Umbilical cord (tissue), 2 donors: ENCODE data around the gene RPS6KA3. TPM values are rescaled to one million over a fixed set of nuclear protein-coding genes. Genes with fewer than 3 reads are reported as not detected.
A peak's percentile ranks its signal among the peaks of the same experiment; 100 is the strongest.
"Not testable (repeated sequence)": the region's sequence is repeated elsewhere in the genome, so short reads cannot be mapped to it uniquely, and the experiment has no call there.

Source experiments
- DNase-seq: peaks from one replicate; pipeline ENCODE4 v3.0.0-alpha.2; 2015; ENCODE audit warnings: low spot score
- total RNA-seq: library from RNA; depleted of rRNA; stranded (reverse); fragments of >200 nt; gene quantifications from one replicate; pipeline ENCODE4 v1.2.3, GENCODE V29; 2014; ENCODE audit warnings: low replicate concordance; ENCODE audit not compliant: insufficient read depth

The RPS6KA3 gene
- total RNA-seq, 1 donor from 2014 or later = 56.3 TPM

DNA sequence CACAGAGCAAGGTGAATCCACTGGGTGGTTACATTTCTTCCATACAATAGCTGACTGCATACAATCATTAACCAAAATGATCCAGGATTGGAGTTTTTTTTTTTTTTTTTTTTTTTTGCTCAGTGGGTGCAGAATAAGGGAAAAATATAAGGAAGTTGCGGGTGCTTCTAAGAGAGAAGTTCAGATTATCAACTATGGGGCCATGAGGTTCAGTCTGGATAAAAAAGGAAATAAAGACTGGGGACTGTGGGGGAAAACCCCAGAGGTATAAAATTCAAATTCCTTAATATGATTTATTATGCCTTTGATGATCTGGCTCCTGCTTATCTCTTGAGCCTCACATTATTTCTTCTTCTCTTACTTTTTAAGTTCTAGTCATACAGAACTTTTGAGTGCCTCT is 119.1 kb downstream of the RPS6KA3 start:
- DNase-seq = no peak

DNA sequence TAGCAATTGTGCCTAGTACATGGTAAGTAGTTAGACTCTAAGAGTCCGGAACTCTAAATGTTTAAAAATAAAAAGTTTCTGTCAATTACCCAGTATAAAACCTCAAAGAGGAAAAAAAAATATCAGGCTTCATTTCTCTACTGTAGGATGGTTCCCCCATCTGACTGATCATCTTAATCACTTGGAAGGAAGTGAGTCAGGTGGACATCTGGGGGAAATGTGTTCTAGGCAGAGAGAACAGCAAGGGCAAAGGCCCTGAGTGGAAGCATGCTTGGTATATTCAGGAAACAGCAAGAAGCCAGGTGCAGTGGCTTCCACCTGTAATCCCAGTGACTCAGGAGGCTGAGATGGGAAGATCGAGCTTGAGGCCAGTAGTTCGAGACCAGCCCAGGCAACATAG is 122.2 kb downstream of the RPS6KA3 start:
- no peak for DNase-seq

DNA sequence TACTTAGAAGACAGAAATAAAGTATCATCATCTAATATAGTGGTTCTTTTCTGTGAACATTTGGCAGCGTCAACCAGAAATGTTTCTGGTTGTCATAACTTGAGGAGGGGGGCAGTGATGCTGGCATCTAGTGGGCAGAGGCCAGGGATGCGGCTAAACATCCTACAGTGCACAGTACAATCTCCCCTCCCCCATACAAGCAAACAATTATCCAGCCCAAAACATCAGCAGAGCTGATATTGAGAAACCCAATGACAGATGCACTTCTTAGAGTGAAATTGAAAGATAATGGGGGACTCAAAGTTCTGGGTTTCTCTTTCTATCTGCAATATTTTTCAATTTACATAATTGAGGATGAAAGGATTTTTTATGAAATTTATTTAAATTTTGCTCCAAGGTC is 123.1 kb downstream of the RPS6KA3 start:
- DNase-seq = no peak

DNA sequence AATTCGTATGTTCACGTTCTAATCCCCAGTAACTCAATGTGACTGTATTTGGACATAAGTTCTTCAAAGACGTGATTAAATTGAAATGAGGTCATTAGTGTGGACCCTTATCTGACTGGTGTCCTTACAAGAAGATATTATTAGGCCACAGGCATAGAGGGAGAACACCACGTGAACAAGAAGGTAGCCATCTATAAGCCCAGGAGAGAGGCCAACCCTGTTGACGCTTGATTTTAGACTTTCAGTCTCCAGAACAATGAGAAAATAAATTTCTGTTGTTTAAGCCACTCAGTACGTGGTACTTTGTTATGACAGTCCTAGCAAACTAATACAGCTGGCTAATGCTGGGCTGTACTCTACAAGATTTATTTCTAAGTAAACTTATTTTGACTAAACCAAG is 123.6 kb downstream of the RPS6KA3 start:
- DNase-seq = no peak

DNA sequence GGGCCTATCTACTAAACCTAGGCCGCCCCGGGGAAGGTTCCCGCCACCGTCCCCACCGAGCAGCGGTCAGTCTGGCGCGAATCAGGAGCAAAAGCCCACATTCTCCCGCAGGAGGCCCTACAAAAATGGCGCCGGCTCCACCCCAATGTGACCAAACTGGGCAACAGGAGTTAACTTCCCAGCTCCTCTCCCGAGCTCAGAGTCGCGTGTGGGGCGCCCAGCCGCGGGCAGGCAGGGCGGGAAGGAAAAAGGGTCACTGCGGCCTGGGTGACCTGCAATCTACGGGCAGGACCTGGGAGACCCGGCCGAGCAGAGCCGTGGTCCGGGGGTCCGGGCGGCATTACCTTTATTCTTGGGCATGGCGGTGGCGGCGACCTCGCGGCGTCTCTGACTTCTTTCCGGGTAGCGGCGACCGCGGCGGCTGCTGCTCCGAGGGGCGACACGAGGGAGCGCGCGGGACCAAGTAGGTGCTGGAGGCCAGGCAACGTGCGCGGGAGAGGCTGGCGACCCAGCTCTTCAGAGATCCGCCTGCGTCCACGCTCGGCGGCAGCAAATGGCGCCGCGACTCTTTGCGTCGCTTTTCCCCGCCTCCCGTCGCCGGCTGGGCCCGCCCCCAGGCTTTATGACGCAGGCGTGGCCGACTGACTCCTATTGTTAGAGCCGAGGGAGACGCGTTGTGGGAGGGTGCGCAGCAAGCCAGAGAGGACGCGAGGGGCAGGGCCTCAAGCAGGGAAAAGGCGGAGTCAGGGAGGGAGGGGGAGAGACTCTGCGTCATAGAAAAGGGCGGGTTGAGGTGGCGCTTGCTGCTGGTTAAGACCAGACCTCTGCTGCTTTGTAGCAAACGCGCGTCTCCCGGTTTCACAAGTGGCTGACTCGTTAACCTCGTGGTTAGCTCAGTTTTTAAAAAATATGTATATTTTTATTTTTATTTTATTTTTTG is 125.2 kb downstream of the RPS6KA3 start, which contains the start of gene EIF1AX:
TSS of gene EIF1AX (minus strand) at position 558 of the 940 bp plus-strand sequence. CDS start at position 360, 198 bp downstream.
- DNase-seq = peak; percentile 98

DNA sequence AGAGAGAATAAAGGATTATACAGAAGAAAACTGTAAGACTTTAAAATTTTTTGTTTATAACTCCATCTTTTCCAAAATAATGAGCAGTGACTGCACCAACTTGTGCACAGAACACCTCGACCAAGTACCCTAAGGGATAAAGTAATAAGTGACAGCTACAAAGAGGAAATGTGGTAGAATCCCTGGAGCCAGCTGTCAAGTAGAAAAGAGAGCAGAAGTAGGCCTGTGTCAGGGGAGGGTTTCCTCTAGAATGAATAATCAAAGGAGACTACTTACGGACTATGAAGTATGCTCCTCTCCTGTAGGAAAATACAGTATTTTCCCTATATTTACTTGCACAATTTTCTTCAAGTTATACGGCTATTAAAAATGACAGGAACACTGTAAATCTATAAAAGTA is 126.3 kb downstream of the RPS6KA3 start:
- no peak for DNase-seq

DNA sequence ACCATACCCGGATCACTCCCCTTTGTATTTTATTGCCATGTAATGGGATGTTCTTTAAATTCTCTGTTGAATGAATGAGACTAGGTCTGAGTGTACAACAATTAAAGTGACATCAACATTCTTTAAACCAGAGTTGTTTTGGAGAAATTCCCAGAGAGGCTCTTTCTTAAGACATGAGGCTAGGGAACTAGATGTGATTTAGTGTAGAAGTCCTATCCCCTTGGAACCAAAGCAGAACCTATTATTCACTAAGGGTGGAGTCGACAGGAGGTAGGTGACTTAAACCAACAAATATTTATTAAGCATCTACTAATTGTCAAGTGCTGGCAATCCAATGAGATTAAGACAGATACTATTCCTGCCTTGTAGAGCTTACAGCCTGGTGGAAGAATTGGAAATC is 126.7 kb downstream of the RPS6KA3 start:
- DNase-seq = peak; percentile 21

DNA sequence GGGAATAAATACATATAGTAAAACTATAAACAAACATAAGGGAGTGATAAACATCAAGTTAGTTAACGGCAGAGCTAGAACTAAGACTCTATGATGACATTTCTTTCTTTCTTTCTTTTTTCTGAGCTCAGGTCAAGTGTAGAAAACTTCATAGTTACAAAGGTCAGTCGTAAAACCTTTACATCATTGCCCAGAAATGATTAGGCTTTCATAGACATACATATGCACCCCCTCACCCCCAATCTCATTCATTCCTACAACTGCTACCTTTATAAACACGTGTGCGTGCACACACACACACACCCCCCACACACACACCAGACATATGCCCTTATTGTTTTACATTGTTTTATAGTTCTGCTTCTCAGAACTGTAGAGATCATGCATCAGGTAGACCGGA is 130.8 kb downstream of the RPS6KA3 start:
- no peak for DNase-seq

DNA sequence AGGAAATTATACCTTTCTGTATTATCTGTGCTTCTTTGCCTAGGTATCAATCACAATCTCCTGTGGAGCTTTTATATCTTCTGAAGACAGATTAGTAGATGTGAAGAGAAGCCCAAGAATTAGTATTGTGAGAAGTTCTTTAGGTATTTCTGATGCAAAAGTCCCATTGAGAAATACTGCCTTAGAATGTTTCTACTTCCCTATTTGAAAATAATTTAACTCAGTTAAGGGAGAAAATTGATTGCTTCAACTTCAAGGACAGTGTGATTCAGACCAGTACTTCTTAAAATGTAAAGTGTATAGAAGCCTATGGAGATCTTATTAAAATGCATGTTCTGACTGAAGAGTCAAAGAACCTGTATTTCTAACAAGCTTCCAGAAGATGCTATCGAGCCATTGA is 134.0 kb downstream of the RPS6KA3 start:
- DNase-seq = no peak

DNA sequence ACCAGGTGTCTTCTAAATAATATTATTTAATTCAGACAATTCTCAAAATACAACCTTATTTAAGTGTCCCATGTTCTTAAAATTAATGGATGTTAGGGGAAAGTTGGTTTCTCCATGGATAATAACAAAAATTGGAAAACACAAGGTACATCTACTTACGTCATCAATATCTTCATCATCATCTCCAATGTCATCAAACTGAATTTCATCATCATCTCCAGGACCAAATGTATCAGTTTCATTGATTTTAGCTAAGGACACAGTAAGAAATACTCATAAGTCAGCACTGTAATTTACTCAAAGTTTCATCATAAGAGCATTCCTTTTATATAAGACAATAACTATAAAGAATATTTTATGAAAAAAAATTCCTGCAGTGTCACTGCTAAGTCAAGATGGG is 136.4 kb downstream of the RPS6KA3 start:
- no peak for DNase-seq

DNA sequence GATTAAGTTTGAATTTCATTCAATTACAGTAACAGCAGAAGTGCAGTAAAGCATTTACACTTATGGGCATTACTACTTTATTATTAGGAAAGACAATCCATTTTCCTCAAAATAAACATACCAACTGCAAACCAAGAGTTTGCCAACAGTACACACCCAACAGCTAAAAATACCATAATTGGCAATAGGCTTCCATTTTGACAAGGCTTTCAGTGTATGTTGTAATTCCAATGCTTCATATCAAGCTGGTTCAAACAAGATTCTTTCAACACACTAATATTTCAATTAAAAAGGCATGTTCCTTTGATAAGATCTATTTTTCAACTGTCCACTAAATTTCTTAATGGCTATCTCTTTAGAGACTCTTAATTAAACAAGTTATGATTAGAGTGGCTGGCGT is 137.2 kb downstream of the RPS6KA3 start:
- no peak for DNase-seq

DNA sequence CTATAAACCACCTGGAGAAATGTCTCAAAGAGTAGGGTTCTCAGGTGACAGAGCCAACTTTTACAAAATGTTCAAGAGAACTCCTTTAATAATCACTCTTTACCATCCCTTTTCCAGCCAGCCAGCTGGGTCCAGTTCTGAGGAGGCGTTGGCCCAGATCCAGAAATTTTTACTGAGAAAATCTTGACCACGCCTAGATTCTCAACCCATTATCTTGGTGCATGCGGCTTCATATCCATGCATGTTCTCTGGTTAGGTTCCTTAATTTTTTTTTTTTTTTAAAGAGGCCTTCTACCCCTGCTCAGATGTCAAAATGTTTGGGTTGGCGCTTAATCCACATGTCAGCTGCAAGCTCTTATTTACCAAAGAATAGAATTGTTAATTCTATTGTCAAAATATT is 138.0 kb downstream of the RPS6KA3 start:
- peak; percentile 1 for DNase-seq

DNA sequence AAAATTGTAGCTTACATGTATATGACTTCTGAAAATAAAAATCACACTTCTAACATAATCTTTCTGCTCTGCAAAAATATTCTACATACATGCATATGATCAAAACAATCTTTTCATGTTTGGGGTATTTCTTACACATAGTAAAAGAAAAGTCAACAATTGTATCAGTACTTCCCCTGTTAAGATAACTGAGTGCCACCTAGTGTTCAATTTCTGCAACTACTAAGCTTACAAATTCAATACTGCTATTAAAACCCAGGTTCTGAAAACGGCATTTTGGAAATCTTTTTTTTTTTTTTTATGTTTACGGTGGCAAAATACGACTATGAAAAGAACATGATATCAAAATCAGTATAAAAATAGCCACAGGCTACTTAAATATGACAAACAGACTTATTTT is 139.3 kb downstream of the RPS6KA3 start:
- not testable (repeated sequence) for DNase-seq

DNA sequence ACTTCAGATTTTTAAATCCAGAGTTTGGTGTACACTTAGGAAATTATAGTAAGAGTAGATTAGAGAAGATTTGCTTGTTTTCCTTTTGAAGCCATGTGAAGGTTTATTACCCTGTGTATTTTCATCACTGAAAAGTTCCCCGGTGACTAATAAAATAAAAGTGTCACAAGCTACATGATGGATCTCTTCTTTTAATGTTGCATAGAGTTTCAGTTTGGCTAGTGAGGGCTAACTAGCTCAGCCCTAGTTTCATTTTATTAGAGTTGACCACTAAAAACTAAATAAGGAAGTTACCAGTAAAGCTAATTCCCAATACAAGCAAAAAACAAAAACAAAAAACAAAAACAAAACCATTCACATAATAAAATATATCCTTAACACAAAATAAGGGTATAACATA is 139.9 kb downstream of the RPS6KA3 start:
- DNase-seq = not testable (repeated sequence)

DNA sequence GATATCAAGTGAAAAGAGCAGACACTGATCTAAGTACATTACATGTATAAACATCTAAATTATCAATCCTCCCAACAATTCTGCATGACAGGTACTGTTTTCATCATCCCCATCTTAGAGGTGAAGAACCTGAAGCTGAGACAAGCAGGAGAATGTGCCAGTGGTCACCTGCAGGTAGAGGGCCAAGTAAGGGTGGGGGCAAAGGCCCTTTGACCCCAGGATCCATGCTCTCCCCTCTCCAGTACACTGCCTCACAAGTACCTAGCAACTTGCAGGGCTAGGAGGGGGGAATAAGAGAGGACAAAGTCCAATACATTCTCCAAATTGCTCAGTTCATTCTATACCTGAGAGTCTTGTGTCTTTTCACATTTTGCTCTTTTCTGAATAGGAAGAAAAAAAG is 141.7 kb downstream of the RPS6KA3 start:
- no peak for DNase-seq

DNA sequence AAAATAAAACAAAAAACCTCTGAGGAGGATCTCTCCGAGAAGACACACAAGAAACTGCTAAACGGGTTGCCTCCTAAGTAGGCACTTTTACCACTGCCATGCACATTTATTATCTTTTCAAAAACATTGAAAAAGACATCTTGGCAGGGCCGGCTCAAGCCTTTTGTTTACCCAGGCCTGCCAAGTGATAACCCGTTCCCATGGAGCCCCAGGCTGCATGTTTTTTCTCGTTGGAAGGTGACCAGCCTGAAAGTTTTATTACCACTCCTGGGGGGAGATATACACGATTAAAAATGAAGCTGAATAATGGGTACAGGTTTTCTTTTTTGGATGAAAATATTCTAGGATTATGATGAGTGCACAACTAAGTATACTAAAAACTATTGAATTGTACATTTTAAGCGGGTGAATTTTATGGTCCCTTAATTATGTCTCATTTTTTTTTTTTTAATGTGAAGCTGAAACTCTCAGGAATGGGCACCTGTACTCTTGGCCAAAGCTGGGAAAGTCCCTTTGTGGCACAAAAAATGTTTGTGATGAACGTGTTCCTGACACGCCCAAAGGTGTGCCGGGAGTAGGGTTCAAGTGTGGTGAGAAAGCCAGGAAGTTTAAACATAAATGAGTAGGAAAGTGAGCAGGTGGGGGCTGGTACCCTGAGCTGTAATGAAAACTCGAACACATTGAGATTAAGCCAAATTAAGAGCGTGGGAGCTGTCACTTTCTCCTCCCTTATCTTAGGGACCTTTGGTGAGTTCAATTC is 148.5 kb downstream of the RPS6KA3 start:
- DNase-seq = no peak

DNA sequence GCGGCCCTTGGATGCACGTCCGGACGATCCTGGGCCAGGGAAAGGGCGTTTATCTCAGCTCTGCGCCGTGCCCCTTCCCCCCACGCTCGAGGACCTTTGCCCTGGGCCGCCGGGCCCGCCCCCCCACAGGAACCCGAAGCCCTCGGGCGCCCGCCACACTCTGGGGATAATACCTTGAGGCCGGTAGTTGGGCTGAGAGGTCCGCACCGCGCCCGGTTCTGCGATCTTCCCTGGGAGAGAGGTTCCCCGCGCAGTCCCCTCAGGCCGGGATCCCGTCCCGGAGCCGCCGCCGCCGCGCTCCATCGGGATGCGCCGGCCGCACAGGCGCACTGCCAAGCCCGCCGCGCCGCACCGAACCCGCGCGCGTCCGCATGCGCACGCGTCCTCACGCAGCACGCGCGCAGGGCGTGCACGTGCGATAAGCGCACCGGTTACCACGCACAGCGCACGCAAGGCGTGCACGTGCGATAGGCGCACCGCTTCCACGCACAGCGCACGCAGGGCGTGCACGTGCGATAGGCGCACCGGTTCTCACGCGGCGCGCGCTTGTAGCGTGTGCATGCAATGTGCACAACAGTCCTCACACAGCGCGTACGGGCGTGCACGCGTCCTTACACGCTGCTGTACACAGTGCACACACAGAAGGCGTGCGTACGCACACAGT is 150.0 kb downstream of the RPS6KA3 start, which contains the start of gene MAP7D2:
TSS of gene MAP7D2 (minus strand) at position 331 of the 664 bp plus-strand sequence. CDS start at position 303, 28 bp downstream.
- no peak for DNase-seq

DNA sequence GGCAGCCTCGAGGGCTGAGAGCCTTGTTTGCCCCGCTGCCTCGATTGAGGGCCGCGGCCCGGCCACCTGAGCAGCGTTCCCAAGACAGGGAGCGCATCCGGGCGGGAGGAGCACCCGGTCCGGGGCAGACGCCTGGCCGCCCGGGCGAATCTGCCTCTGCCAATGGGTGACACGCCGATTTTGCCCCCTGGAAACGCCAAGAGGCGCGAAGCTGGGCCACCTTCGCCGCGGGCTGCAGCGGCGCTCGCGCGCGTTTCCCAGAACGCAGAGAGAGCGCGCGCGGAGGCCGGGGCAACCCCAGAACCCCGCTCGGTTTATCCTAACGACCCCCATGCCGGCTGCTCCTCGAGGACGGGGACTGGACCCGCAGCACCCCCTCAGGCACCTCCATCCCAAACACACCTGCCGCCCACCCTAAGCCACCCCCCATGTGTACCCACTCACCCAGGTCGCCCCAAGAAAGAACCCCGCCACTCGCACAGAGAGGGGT is 150.6 kb downstream of the RPS6KA3 start:
- no peak for DNase-seq

DNA sequence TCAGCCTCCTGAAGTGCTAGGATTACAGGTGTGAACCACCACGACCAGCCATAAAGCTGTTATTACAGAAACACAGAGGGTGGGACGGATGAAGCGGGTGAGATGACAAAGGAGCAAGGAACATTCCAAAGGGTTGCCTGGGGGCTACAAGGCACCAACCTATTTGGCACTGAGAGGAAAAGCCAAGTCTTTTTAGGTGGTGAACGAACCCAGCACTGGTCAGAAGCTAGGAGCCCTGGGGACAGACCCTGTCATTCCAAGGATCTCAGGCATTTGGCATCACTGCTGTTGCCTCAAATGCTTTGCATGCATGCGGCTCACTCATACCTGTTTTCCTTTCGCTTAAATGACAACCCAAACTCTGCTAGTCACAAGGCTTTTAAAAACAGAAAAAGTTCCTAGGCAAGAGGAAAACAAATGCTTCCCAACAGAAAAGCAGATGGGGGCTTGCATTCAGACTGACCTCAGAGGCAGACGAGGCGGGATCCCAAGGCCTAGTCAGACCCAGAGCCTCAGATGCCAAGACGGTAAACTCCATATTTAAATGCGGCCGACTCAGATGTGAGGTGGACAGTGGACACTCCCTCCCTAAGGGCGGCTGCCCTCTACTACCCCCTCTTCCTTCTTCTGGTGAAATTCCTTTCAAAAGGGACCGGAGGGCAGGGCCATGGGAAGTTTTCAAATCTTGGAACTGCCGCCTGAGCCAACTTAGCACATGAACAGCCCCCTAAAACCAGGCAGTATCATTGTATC is 154.5 kb downstream of the RPS6KA3 start:
- DNase-seq = no peak

DNA sequence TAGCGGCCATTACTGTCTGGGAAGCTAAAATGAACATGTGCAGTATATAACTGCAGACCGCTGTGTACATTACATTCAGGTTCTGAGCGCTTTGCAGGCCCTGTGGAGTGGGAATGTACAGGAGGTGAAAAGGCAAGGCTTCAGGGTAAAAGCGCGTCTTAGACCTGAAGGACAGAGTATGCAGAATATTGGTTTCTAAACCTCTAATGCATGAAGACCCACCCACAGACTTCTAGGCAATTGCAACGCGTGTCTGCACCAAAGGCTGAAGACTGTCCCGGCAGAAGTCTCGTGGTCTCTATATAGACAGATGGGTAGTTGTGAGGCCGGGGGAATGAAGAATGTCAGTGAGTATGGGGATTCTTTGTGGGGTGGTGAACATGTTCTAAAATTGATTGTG is 155.4 kb downstream of the RPS6KA3 start:
- no peak for DNase-seq
